K562 (cell line): ENCODE measurements around the gene LNPEP. TPM values are rescaled to one million over a fixed set of nuclear protein-coding genes. Genes with fewer than 3 reads are reported as not detected.

Experiments used
- ARHGAP35 ChIP-seq: fragments of 450-650 bp; IDR thresholded peaks from 2 replicates; pipeline ENCODE4 v1.6.1; 2018; ENCODE audit not compliant: partially characterized antibody
- CAMTA2 ChIP-seq: fragments of 250-450 bp; sonication (Bioruptor Pico); conservative IDR thresholded peaks from 2 replicates; pipeline ENCODE4 v1.5.1; 2022
- FOS ChIP-seq: IDR thresholded peaks from 3 replicates; pipeline ENCODE4 v1.6.1; 2011; ENCODE audit not compliant: insufficient read length; ENCODE audit errors: extremely low read depth
- HDAC8 ChIP-seq: fragments of 450-650 bp; IDR thresholded peaks from 2 replicates; pipeline ENCODE4 v1.6.1; 2016; ENCODE audit warnings: mild to moderate bottlenecking, missing genetic modification characterization, moderate library complexity, missing compliant biosample characterization
- HEY1 ChIP-seq: fragments of 250-450 bp; sonication (Bioruptor Pico); IDR thresholded peaks from 2 replicates; pipeline ENCODE4 v1.5.0; 2020; ENCODE audit warnings: mild to moderate bottlenecking, moderate library complexity, borderline replicate concordance
- MYBL2 ChIP-seq, 2 experiments: fragments of 450-650 bp in 1 of 2; sonication (generic) in 1 of 2; formaldehyde crosslinking in 1 of 2; IDR thresholded peaks; 2 replicates each; pipeline versions ENCODE4 v1.6.1 to v1.8.1; 2017 to 2022; ENCODE audit warnings: borderline replicate concordance in 1 of 2, inconsistent platforms in 1 of 2, low read depth in 1 of 2, mild to moderate bottlenecking in 1 of 2, missing genetic modification reagents in 1 of 2, moderate library complexity in 1 of 2
- NR3C1 ChIP-seq: sonication (generic); formaldehyde crosslinking; IDR thresholded peaks from 2 replicates; pipeline ENCODE4 v1.8.1; 2022; ENCODE audit warnings: missing genetic modification reagents
- ZNF324 ChIP-seq: fragments of 250-450 bp; sonication (Bioruptor Pico); IDR thresholded peaks from 2 replicates; pipeline ENCODE4 v1.4.0; 2020; ENCODE audit warnings: mild to moderate bottlenecking
- ZNF76 ChIP-seq: fragments of 250-450 bp; sonication (Bioruptor Pico); IDR thresholded peaks from 2 replicates; pipeline ENCODE4 v1.4.0; 2020; ENCODE audit warnings: mild to moderate bottlenecking, moderate library complexity, borderline replicate concordance
- polyA plus RNA-seq, 8 experiments: library from polyadenylated mRNA; depleted of rRNA in 4 of 8; stranded (reverse) in 5 of 8; unstranded in 3 of 8; fragments of >200 nt; fragmentation: Nextera tagmentation in 2 of 8; fragmentation: Illumina TruSeq in 1 of 8; extraction: Ambion mirVana in 2 of 8; extraction: Trizol in 1 of 8; gene quantifications; 2 replicates each; pipeline versions ENCODE4 v1.2.1 to v1.2.3, GENCODE V29; 2011 to 2014; ENCODE audit warnings: inconsistent platforms in 1 of 8, missing spikeins in 1 of 8
- total RNA-seq, 7 experiments: library from RNA; depleted of rRNA in 6 of 7; stranded (reverse); fragments of >200 nt in 6 of 7; fragmentation: Illumina TruSeq in 2 of 7; extraction: Trizol in 2 of 7; gene quantifications; 2 replicates each; pipeline versions ENCODE4 v1.2.1 to v1.2.3, GENCODE V29; 2011 to 2021; ENCODE audit warnings: low replicate concordance in 1 of 7
- TF ChIP-seq, protein P1 (sequence below): fragments of 250-450 bp; sonication (Bioruptor Pico); IDR thresholded peaks from 2 replicates; pipeline ENCODE4 v1.4.0; 2020; ENCODE audit warnings: borderline replicate concordance
- TF ChIP-seq, protein P2 (sequence below): fragments of 250-450 bp; sonication (Bioruptor Pico); IDR thresholded peaks from 2 replicates; pipeline ENCODE4 v1.8.0; 2022; ENCODE audit warnings: inconsistent platforms
- TF ChIP-seq, protein P3 (sequence below): fragments of 450-650 bp; IDR thresholded peaks from 2 replicates; pipeline ENCODE4 v1.6.1; 2016
- TF ChIP-seq, protein P4 (sequence below): fragments of 150-350 bp; conservative IDR thresholded peaks from 2 replicates; pipeline ENCODE4 v1.6.1; 2014; ENCODE audit warnings: low read length
- TF ChIP-seq, protein P5 (sequence below): fragments of 450-650 bp; IDR thresholded peaks from 2 replicates; pipeline ENCODE4 v1.6.1; 2016; ENCODE audit warnings: borderline replicate concordance

Gene LNPEP
- total and polyA plus RNA-seq, 9 of the 15 experiments (the other 6 are each of a cell fraction or from before 2014, with no cell fraction given) = 2.6 to 27.9 (median 11.2) TPM

DNA sequence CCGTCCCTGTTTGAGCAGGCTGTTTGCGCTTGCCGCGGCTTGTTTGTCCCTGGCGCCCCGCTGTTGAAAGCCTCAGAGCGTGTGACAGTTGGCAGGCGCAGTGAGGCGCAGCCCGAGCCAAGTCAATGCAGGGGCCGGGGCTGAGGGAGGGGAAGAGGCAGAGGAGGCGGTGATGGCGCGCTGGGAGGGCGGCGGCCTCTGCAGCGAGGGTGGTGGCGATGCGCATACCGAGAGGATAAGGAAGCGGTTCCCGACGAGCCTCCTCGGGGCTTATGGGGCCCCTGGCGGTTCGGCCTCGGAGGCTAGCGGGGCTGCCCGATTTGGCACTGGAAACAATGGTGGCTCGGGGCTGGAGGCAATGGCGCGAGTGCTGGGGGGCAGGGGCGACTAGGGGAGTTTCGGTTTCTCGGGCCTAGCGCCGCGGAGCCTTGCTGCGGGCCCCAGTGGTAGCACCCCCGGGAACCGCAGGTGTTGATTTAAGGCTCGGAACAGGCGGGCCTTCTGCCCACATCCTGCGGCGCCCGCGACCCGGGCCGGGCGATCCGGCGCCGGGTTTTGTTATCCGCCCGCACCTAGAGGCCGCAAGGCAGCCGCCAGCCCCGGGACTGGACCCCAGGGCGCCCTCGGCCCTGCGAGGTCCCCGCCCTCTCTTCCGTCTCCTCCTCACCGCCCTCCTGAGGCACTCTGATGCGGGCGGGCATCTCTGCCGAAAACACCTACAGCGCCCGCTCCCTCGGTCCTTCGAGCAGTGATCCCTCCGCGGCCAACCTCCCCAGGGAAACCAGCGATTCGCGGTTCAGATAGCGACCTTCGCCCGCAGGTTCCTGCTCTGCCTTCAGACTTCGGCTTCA lies 947 bp upstream of the LNPEP start (continued):
- TF ChIP-seq HDAC8 (tag) (no peak), ZNF76 (CRISPR knock-in tag) (no peak), MYBL2 (IDR thresholded peaks at IDR 0.05; ENCODE audit: low read depth) (no peak), MYBL2 (CRISPR knock-in tag; IDR thresholded peaks at IDR 0.05; ENCODE audit: borderline replicate concordance) (no peak), NR3C1 (CRISPR knock-in tag) (0 out of 2 replicates have a peak, but pooled peaks have one; percentile 41), CAMTA2 (CRISPR knock-in tag) (no peak; the same call in 1 of the 2 replicates), FOS (no peak), HEY1 (CRISPR knock-in tag) (no peak), ARHGAP35 (no peak), ZNF324 (no peak)
- TF ChIP-seq, protein P1, sequence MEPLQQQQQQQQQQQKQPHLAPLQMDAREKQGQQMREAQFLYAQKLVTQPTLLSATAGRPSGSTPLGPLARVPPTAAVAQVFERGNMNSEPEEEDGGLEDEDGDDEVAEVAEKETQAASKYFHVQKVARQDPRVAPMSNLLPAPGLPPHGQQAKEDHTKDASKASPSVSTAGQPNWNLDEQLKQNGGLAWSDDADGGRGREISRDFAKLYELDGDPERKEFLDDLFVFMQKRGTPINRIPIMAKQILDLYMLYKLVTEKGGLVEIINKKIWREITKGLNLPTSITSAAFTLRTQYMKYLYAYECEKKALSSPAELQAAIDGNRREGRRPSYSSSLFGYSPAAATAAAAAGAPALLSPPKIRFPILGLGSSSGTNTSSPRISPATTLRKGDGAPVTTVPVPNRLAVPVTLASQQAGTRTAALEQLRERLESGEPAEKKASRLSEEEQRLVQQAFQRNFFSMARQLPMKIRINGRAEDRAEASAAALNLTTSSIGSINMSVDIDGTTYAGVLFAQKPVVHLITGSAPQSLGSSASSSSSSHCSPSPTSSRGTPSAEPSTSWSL (CRISPR knock-in tag) = no peak
- TF ChIP-seq, protein P2, sequence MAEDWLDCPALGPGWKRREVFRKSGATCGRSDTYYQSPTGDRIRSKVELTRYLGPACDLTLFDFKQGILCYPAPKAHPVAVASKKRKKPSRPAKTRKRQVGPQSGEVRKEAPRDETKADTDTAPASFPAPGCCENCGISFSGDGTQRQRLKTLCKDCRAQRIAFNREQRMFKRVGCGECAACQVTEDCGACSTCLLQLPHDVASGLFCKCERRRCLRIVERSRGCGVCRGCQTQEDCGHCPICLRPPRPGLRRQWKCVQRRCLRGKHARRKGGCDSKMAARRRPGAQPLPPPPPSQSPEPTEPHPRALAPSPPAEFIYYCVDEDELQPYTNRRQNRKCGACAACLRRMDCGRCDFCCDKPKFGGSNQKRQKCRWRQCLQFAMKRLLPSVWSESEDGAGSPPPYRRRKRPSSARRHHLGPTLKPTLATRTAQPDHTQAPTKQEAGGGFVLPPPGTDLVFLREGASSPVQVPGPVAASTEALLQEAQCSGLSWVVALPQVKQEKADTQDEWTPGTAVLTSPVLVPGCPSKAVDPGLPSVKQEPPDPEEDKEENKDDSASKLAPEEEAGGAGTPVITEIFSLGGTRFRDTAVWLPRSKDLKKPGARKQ = no peak
- TF ChIP-seq, protein P3, sequence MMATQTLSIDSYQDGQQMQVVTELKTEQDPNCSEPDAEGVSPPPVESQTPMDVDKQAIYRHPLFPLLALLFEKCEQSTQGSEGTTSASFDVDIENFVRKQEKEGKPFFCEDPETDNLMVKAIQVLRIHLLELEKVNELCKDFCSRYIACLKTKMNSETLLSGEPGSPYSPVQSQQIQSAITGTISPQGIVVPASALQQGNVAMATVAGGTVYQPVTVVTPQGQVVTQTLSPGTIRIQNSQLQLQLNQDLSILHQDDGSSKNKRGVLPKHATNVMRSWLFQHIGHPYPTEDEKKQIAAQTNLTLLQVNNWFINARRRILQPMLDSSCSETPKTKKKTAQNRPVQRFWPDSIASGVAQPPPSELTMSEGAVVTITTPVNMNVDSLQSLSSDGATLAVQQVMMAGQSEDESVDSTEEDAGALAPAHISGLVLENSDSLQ = peak; percentile 74
- TF ChIP-seq, protein P4, sequence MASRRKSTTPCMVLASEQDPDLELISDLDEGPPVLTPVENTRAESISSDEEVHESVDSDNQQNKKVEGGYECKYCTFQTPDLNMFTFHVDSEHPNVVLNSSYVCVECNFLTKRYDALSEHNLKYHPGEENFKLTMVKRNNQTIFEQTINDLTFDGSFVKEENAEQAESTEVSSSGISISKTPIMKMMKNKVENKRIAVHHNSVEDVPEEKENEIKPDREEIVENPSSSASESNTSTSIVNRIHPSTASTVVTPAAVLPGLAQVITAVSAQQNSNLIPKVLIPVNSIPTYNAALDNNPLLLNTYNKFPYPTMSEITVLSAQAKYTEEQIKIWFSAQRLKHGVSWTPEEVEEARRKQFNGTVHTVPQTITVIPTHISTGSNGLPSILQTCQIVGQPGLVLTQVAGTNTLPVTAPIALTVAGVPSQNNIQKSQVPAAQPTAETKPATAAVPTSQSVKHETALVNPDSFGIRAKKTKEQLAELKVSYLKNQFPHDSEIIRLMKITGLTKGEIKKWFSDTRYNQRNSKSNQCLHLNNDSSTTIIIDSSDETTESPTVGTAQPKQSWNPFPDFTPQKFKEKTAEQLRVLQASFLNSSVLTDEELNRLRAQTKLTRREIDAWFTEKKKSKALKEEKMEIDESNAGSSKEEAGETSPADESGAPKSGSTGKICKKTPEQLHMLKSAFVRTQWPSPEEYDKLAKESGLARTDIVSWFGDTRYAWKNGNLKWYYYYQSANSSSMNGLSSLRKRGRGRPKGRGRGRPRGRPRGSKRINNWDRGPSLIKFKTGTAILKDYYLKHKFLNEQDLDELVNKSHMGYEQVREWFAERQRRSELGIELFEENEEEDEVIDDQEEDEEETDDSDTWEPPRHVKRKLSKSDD = 0 out of 2 replicates have a peak, but pooled peaks have one; percentile 42
- TF ChIP-seq, protein P5, sequence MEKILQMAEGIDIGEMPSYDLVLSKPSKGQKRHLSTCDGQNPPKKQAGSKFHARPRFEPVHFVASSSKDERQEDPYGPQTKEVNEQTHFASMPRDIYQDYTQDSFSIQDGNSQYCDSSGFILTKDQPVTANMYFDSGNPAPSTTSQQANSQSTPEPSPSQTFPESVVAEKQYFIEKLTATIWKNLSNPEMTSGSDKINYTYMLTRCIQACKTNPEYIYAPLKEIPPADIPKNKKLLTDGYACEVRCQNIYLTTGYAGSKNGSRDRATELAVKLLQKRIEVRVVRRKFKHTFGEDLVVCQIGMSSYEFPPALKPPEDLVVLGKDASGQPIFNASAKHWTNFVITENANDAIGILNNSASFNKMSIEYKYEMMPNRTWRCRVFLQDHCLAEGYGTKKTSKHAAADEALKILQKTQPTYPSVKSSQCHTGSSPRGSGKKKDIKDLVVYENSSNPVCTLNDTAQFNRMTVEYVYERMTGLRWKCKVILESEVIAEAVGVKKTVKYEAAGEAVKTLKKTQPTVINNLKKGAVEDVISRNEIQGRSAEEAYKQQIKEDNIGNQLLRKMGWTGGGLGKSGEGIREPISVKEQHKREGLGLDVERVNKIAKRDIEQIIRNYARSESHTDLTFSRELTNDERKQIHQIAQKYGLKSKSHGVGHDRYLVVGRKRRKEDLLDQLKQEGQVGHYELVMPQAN = peak; percentile 41; the same call in 1 of the 2 replicates
